ENCODE results near the gene HBA2. TPM values are rescaled to one million over a fixed set of nuclear protein-coding genes. Genes with fewer than 3 reads are reported as not detected.
A peak's percentile ranks its signal among the peaks of the same experiment; 100 is the strongest.
"Not testable (repeated sequence)": the region's sequence is repeated elsewhere in the genome, so short reads cannot be mapped to it uniquely, and the experiment has no call there.

The HBA2 gene
- total and polyA plus RNA-seq, 9 of the 15 experiments (the other 6 are each of a cell fraction or from before 2014, with no cell fraction given) = 40.4 to 853 (median 286) TPM

DNA sequence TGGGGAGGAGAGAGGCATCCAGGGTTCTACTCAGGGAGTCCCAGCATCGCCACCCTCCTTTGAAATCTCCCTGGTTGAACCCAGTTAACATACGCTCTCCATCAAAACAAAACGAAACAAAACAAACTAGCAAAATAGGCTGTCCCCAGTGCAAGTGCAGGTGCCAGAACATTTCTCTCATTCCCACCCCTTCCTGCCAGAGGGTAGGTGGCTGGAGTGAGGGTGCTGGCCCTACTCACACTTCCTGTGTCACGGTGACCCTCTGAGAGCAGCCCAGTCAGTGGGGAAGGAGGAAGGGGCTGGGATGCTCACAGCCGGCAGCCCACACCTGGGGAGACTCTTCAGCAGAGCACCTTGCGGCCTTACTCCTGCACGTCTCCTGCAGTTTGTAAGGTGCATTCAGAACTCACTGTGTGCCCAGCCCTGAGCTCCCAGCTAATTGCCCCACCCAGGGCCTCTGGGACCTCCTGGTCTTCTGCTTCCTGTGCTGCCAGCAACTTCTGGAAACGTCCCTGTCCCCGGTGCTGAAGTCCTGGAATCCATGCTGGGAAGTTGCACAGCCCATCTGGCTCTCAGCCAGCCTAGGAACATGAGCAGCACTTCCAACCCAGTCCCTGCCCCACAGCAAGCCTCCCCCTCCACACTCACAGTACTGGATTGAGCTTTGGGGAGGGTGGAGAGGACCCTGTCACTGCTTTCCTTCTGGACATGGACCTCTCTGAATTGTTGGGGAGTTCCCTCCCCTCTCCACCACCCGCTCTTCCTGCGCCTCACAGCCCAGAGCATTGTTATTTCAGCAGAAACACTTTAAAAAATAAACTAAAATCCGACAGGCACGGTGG lies 1.5 kb downstream of the HBA2 start:
- ATAC-seq; H2AFZ ChIP-seq (ENCODE audit: low read depth, low read length); POLR2A ChIA-PET; BruUV-seq (replicated peaks); in situ Hi-C loops (cut with MboI); CTCF ChIA-PET (ENCODE audit: low intra/inter-chr PET ratio); H3K9me3 ChIP-seq (replicated peaks; ENCODE audit: control insufficient read depth, insufficient read depth, low read depth, low read length); H4K20me1 ChIP-seq (replicated peaks; ENCODE audit: control insufficient read depth, insufficient read depth, low read length); intact Hi-C loops (cut with micrococcal nuclease); H3K27me3 ChIP-seq (ENCODE audit: control insufficient read depth in 2 of 2, insufficient read depth in 2 of 2, low read length in 2 of 2); H3K9me1 ChIP-seq (ENCODE audit: control insufficient read depth, insufficient read depth, low read length): not testable (repeated sequence)
- Histone ChIP-seq H3K4me2 (ENCODE audit: insufficient read depth, low read length) (peak overlapping the region; percentile 52), H3K4me1 (replicated peaks in 1 of 2; ENCODE audit: control insufficient read depth in 2 of 2, insufficient read depth in 2 of 2, low read length in 2 of 2) (peaks cover 14 to 47% of the 10 kb centered on the region in 2 experiments; a peak in 4 of 5 replicates), H3K9ac (ENCODE audit: insufficient read depth in 1 of 2, low read depth in 2 of 2, low read length in 2 of 2) (peak overlapping the region in 1 of 2 experiments; percentile 84; a peak in 2 of 4 replicates), H3K36me3 (ENCODE audit: control insufficient read depth, insufficient read depth, low read length) (peaks cover 15% of the 10 kb centered on the region; the same call in 2 of the 3 replicates), H3K4me3 (0 out of 2 replicates have a peak overlapping the region, but pooled peaks have one; percentile 8), H3K79me2 (ENCODE audit: control insufficient read depth, insufficient read depth, low read length) (peaks cover 24% of the 10 kb centered on the region), H3K27ac (ENCODE audit: extremely low read depth, low read depth, low read length) (peak overlapping the region; percentile 36; the same call in 2 of the 3 replicates)
- peak; percentile 73 for FAIRE-seq
- TF ChIP-seq, protein P1, sequence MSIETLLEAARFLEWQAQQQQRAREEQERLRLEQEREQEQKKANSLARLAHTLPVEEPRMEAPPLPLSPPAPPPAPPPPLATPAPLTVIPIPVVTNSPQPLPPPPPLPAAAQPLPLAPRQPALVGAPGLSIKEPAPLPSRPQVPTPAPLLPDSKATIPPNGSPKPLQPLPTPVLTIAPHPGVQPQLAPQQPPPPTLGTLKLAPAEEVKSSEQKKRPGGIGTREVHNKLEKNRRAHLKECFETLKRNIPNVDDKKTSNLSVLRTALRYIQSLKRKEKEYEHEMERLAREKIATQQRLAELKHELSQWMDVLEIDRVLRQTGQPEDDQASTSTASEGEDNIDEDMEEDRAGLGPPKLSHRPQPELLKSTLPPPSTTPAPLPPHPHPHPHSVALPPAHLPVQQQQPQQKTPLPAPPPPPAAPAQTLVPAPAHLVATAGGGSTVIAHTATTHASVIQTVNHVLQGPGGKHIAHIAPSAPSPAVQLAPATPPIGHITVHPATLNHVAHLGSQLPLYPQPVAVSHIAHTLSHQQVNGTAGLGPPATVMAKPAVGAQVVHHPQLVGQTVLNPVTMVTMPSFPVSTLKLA (conservative IDR thresholded peaks at IDR 0.05) = peak in 1 of 2 experiments; percentile 35; a peak in 1 of 4 replicates
- TF ChIP-seq, protein P2, sequence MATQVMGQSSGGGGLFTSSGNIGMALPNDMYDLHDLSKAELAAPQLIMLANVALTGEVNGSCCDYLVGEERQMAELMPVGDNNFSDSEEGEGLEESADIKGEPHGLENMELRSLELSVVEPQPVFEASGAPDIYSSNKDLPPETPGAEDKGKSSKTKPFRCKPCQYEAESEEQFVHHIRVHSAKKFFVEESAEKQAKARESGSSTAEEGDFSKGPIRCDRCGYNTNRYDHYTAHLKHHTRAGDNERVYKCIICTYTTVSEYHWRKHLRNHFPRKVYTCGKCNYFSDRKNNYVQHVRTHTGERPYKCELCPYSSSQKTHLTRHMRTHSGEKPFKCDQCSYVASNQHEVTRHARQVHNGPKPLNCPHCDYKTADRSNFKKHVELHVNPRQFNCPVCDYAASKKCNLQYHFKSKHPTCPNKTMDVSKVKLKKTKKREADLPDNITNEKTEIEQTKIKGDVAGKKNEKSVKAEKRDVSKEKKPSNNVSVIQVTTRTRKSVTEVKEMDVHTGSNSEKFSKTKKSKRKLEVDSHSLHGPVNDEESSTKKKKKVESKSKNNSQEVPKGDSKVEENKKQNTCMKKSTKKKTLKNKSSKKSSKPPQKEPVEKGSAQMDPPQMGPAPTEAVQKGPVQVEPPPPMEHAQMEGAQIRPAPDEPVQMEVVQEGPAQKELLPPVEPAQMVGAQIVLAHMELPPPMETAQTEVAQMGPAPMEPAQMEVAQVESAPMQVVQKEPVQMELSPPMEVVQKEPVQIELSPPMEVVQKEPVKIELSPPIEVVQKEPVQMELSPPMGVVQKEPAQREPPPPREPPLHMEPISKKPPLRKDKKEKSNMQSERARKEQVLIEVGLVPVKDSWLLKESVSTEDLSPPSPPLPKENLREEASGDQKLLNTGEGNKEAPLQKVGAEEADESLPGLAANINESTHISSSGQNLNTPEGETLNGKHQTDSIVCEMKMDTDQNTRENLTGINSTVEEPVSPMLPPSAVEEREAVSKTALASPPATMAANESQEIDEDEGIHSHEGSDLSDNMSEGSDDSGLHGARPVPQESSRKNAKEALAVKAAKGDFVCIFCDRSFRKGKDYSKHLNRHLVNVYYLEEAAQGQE (IDR thresholded peaks at IDR 0.05; ENCODE audit: borderline replicate concordance) = peak; percentile 95
- TF ChIP-seq, protein P2 (CRISPR knock-in tag; IDR thresholded peaks at IDR 0.05; ENCODE audit: low read depth) = peak; percentile 89
- TF ChIP-seq, protein P3, sequence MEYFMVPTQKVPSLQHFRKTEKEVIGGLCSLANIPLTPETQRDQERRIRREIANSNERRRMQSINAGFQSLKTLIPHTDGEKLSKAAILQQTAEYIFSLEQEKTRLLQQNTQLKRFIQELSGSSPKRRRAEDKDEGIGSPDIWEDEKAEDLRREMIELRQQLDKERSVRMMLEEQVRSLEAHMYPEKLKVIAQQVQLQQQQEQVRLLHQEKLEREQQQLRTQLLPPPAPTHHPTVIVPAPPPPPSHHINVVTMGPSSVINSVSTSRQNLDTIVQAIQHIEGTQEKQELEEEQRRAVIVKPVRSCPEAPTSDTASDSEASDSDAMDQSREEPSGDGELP (CRISPR knock-in tag; IDR thresholded peaks at IDR 0.05; ENCODE audit: borderline replicate concordance) = 0 out of 2 replicates have a peak, but pooled peaks have one; percentile 27
- peak; percentile 86 for TF ChIP-seq NFIC (IDR thresholded peaks at IDR 0.05)
- peak; percentile 85 for TF ChIP-seq EHMT2 (IDR thresholded peaks at IDR 0.05)
- peak; percentile 75; the same call in 1 of the 2 replicates for TF ChIP-seq MIER1 (IDR thresholded peaks at IDR 0.05; ENCODE audit: low read depth)
- DNase-seq (ENCODE audit: extremely low read depth in 1 of 4, low spot score in 3 of 4) = peak in 1 of 4 experiments; percentile 48
- 19% methylated on average over 4 of the region's 13 CpGs for WGBS (ENCODE audit: insufficient coverage, low coverage, missing lambda C conversion rate)
